ENCODE measurements around the gene ZBTB18.

Gene ZBTB18

DNA sequence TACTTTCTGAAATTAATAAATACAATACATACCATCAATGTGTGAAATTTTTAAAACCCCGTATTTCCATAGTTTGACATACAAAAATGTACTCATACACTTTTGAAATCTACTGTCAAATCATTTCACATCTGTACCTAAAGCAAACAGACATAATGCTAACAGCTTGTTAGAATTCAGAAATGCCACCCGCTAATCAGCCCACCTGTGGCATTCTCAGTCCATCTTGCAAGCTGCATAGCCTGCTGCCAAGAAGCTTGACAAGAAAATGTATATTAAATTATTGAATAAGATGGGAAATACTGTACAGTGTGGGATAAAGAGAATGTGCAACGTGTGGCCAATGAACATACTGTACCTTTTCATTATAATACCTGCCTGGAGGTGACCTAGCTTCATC, 55.1 kb downstream of the ZBTB18 start:
- DNase-seq (ENCODE audit: low read depth): no peak

More for the DNA sequence above, 55.1 kb downstream of the ZBTB18 start:
- TF ChIP-seq, protein P1, sequence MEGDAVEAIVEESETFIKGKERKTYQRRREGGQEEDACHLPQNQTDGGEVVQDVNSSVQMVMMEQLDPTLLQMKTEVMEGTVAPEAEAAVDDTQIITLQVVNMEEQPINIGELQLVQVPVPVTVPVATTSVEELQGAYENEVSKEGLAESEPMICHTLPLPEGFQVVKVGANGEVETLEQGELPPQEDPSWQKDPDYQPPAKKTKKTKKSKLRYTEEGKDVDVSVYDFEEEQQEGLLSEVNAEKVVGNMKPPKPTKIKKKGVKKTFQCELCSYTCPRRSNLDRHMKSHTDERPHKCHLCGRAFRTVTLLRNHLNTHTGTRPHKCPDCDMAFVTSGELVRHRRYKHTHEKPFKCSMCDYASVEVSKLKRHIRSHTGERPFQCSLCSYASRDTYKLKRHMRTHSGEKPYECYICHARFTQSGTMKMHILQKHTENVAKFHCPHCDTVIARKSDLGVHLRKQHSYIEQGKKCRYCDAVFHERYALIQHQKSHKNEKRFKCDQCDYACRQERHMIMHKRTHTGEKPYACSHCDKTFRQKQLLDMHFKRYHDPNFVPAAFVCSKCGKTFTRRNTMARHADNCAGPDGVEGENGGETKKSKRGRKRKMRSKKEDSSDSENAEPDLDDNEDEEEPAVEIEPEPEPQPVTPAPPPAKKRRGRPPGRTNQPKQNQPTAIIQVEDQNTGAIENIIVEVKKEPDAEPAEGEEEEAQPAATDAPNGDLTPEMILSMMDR (IDR thresholded peaks at IDR 0.05; ENCODE audit: low read length, missing control alignments): no peak
- H3K4me3 ChIP-seq (replicated peaks; ENCODE audit: low read depth, low read length): no peak overlapping the region

Data from fibroblast of pulmonary artery (primary cell).